Body of pancreas (tissue), 4 donors: ENCODE data around the gene SCGB1A1.

Source experiments
- CTCF ChIP-seq, 7 experiments: fragments of 450-650 bp in 4 of 7; fragments of 200-600 bp in 3 of 7; sonication (generic) in 3 of 7; IDR thresholded peaks; one replicate each; pipeline ENCODE4 v1.5.1; 2016 to 2019; ENCODE audit warnings: antibody characterized with exemption in 7 of 7
- POLR2A ChIP-seq, 3 donors: fragments of 450-650 bp; IDR thresholded peaks; one replicate each; pipeline ENCODE4 v1.6.1; 2016; ENCODE audit warnings: antibody characterized with exemption in 3 of 3, mild to moderate bottlenecking in 2 of 3

- TF ChIP-seq CTCF (IDR thresholded peaks at IDR 0.05) = no peak
- no peak for TF ChIP-seq POLR2A (IDR thresholded peaks at IDR 0.05)
Observed at GRCh38 chr11:62468577-62468976, 49.7 kb downstream of the SCGB1A1 start.
